HG03442 (cell line): Measurements from ENCODE around the gene ZFYVE16.
"Not testable (repeated sequence)": the region's sequence is repeated elsewhere in the genome, so short reads cannot be mapped to it uniquely, and the experiment has no call there.

Experiments
- ATAC-seq: cut with Tn5 transposase; IDR thresholded peaks from one replicate; pipeline ENCODE4 v1.9.1; 2021; ENCODE audit warnings: mild to moderate bottlenecking, moderate library complexity; ENCODE audit not compliant: unreplicated experiment

The ZFYVE16 gene

GRCh38 chr5:80407735-80408483 is at the start of gene ZFYVE16:
Gene ZFYVE16, plus strand, starts transcription at chr5:80408064. Its CDS starts 26,084 bp downstream, at chr5:80434148.
- ATAC-seq, result peak; percentile 82

GRCh38 chr5:80360914-80361444 is 46.9 kb upstream of the ZFYVE16 start:
- no peak for ATAC-seq

DNA sequence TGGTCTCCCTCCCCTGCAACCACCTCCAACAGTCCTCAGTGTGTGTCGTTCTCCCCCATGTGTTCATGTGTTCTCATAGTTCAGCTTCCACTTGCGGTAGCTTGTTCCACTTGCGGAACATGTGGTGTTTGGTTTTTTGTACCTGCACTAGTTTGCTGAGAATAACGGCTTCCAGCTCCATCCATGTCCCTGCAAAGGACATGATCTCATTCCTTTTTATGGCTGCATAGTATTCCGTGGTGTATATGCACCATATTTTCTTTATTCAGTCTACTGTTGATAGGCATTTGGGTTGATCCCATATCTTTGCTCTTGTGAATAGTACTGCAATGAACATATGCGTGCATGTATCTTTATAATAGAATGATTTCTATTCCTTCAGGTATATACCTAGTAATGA is 43.0 kb upstream of the ZFYVE16 start:
- no peak for ATAC-seq

DNA sequence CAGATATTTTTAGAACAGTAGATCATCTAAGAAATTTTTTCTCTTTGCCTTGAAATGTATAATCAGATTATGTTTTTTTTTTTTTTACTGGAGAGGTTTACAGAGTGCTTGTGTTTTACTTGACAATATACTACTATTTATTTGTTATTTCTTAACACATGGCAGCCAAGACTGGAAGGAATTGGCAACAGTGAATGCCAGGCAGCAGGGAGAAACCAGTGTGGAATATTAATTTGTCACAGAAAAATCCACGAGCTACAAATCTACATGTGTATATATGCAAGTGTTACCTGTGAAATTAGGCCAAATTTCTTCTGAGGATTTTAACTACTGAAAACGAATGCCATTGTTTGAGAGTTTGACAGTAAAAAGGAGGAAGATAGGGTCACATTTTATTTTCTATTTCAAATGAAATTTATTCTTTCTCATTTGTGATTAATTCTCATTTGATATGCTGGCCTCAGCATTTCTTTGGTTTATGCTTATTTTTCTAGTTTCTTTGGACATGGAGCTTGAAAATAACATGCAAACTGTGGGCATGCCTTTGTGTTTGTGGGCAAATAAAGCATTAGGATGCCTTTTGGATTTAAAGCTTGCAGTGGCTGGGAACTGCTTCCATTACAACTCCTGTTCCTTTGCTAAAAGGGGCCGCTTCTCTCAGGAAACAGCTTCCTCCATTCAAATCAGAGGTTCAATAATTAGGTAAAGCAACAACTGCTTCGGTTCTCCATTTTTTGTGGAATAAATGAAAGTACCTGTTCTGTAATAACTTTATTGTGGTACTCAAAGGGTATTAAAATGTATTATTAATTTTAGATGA is 39.0 kb upstream of the ZFYVE16 start:
- ATAC-seq, result no peak

- ATAC-seq, result no peak
These were observed 38.3 kb upstream of the ZFYVE16 start for GRCh38 chr5:80369521-80369920.

GRCh38 chr5:80370390-80370789 is 37.5 kb upstream of the ZFYVE16 start:
- no peak for ATAC-seq

- ATAC-seq, result no peak
These were observed 35.1 kb upstream of the ZFYVE16 start for GRCh38 chr5:80372780-80373179.

DNA sequence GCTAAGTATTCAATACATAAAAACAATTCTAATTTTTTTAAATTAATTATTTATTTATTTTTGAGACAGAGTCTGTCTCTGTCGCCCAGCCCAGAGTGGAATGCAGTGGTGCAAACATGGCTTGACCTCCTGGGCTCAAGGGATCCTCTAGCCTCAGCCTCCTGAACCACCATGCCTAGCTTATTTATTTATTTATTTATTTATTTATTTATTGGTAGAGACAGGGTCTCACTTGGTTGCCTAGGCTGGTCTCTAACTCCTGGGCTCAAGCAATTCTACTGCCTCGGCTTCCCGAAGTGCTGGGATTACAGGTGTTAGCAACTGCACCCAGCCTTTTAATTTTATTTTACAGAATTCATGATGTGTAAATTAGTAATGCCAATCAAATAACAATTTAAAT is 33.7 kb upstream of the ZFYVE16 start:
- ATAC-seq, result no peak

GRCh38 chr5:80376557-80376956 is 31.3 kb upstream of the ZFYVE16 start:
- no peak for ATAC-seq

DNA sequence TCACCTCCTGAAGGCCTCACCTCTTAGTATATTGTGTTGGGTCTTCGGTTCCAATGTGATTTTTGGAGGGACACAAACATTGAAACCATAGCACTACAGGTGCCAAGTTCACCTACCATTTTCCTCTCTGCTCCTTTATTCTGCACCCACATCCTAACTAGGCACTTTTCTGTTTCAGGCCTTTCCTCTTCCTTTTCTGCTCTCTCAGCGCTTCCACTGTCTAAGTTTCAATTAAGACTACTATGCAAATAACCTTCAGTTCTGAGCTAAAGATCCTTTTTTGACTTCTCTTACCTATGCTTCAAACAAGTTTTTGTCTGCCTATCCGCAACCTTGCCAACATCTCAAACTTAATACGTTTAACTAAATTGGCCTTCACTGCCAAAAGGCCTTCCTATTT is 25.4 kb upstream of the ZFYVE16 start:
- no peak for ATAC-seq

- peak; percentile 47 for ATAC-seq
These were observed 20.6 kb upstream of the ZFYVE16 start for GRCh38 chr5:80387063-80387768.

- ATAC-seq, result no peak
These were observed 18.3 kb upstream of the ZFYVE16 start for GRCh38 chr5:80389580-80389979.

- ATAC-seq, result not testable (repeated sequence)
These were observed 17.5 kb upstream of the ZFYVE16 start for GRCh38 chr5:80390413-80390812.

GRCh38 chr5:80391267-80391666 is 16.6 kb upstream of the ZFYVE16 start:
- not testable (repeated sequence) for ATAC-seq

DNA sequence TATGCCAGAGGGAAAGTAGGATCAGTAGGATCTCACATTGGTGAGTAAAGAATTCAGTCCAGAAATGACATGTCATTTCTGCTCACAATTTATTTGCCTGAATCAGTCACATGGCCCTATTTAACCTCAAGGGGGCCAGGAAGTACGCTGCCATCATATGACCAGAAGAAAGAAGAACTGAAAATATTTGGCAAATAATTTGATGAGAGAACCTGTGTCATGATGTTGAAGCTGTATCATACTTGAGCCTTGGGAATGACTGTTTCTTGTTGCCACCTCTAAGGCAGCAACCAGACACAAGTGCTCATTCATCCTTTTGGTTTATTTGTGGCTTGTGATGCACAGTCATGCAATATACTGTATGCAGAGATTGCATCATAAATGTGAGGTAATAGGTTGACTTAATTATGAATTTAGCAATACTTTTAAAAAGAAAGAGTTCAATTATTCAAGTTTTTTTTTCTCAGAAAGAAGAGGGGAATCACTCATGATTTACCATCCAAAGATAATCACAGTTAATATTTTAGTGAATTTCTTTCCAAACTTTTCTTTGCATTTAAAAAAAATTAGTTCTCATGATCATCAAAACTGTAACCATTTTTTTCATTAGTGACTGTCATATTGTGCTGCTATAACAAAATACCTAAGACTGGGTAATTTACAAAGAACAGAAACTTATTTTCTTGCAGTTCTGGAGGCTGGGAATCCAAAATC is 8.2 kb upstream of the ZFYVE16 start:
- peak; percentile 90 for ATAC-seq

GRCh38 chr5:80400368-80400767 is 7.5 kb upstream of the ZFYVE16 start:
- ATAC-seq, result not testable (repeated sequence)

DNA sequence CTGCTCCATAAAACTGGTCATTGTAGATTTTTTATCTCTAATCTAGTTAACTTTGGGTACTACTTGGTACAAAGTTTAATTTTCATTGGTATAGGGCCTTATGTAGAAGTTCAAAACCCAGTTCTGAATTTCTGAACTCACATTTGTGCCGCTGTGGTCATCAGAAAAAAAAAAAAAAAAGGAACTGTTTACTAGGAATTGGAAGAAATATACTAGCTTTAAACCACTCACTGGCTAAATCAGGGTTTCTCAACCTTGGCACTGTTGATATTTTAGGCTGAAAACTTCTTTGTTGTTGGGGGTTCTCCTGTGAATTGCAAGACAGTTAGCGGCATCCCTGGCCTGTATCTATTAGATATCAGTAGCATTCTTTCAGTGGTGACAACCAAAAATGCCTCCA is 4.1 kb upstream of the ZFYVE16 start:
- ATAC-seq, result no peak

- no peak for ATAC-seq
These were observed 707 bp upstream of the ZFYVE16 start for GRCh38 chr5:80406980-80407734.

DNA sequence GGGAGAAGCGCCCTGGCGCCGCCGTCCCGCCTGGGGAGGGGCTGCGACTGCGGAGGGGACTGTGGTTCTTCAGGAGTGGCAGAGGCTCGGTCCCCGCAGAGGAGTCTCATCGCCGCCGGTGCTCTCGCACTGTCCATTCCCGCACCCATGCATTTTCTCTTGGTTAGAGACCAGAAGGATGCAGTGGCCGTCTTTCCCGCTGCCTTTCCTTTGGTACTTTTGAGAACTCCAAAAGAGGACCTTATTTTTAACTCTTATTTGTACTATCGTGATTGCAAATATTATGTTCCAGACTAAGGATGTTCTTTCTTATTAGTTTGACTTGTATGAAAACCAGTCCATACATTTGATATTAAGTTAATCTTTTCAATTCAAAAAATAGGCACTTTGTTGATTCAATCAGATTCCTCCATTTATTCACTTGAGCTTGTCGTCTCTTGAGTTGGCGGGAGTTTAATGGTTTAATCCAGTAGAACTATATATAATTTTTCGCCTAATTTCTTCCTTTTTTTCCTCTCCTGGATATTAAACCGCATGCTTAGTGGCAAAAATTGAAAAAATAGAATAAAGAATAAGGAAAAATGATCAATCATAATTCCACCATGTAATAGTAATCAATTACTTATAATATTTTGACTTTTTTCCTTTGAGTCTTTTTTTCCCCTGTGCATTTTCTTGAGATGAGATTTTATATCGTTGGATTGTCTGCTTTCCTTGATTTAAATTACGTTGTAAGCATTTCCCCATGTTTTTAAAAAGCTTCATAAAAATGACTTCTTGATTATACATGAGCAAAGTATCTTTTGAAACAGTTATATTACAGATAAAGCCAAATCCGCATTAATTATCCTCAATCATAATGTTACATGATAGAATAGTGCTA is 861 bp downstream of the ZFYVE16 start:
- no peak for ATAC-seq
